ENCODE data around the gene SLC43A1. TPM values are rescaled to one million over a fixed set of nuclear protein-coding genes. Genes with fewer than 3 reads are reported as not detected.

Gene SLC43A1
- total RNA-seq (10 to 100 TPM; 19.1 to 32.4 (median 27.4) TPM), polyA plus RNA-seq (10 to 100 TPM in 1 of 3 donors, 1 to 10 TPM in 1, under 1 TPM in 1; 0.92 to 14.3 (median 5.4) TPM)

- DNase-seq: peak; percentile 86
- WGBS, 2 donors: 0% methylated on average over 66 of the region's 66 CpGs
- intact Hi-C loops (cut with DNase I): loop anchor here (2.0 kb wide), 1 partner anchor 15 kb away; no protein-coding TSS in a partner anchor
- TF ChIP-seq CTCF (IDR thresholded peaks at IDR 0.05) (no peak), POLR2AphosphoS5 (IDR thresholded peaks at IDR 0.05) (peak; percentile 15 to 64 (median 49)), EP300 (IDR thresholded peaks at IDR 0.05) (no peak), POLR2A (IDR thresholded peaks at IDR 0.05) (peak in 1 of 2 donors; percentile 10)
- H3K9me3 ChIP-seq: no peaks in the 10 kb centered on the region
- H3K4me3 ChIP-seq: peak within 1 kb of the TSS; percentile 65 to 82 (median 75)
- no peaks in the 10 kb centered on the region for H3K27me3 ChIP-seq
- peaks cover 0 to 18% (median 17%) of the 10 kb centered on the region in 4 donors for H3K4me1 ChIP-seq
- no peaks in the 10 kb centered on the region for H3K36me3 ChIP-seq
- H3K27ac ChIP-seq: peak within 1 kb of the TSS; percentile 68 to 79 (median 76)
Measured at GRCh38 chr11:57515332-57516060, at the start of gene SLC43A1. SLC43A1 (minus strand) TSS chr11:57515702; CDS start chr11:57514111, 1,591 bp downstream.

DNA sequence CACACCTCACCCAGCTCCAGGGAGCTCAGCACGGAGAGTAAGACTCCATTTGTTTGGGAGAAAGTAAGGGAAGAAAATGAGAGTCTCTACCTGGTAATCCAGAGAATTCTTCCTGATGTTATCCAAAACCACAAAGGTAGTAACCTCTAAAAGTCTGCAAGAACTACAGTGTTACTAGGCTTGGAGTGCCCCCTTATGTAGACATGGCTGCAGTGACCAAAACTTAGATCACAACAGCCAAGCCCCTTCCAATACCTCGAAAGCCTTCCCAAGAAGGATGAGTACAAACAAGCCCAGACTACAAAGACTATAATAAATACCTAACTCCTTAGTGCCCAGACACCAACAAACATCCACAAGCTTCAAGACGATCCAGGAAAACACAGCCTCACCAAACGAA is 47.1 kb upstream of the SLC43A1 start:
- H3K27me3 ChIP-seq: no peaks in the 10 kb centered on the region
- intact Hi-C loops (cut with DNase I): loop anchor here (10.0 kb wide), 1 partner anchor 242 kb away; no protein-coding TSS in a partner anchor
- peaks cover 0 to 15% (median 12%) of the 10 kb centered on the region in 4 donors for H3K4me1 ChIP-seq
- 83 to 87% methylated on average over 4 of the region's 4 CpGs for WGBS, 2 donors
- no peak overlapping the region for H3K4me3 ChIP-seq
- peaks cover 0 to 28% (median 12%) of the 10 kb centered on the region in 4 donors for H3K36me3 ChIP-seq
- no peaks in the 10 kb centered on the region for H3K9me3 ChIP-seq
- no peak overlapping the region for H3K27ac ChIP-seq
- no peak for DNase-seq
- no peak for TF ChIP-seq CTCF (IDR thresholded peaks at IDR 0.05)

GRCh38 chr11:57560146-57560545 is 44.6 kb upstream of the SLC43A1 start:
- H3K27me3 ChIP-seq: no peaks in the 10 kb centered on the region
- DNase-seq: no peak
- no peak overlapping the region for H3K27ac ChIP-seq
- whole genome bisulfite sequencing, 2 donors: 75 to 93% methylated on average over 4 of the region's 4 CpGs
- no peaks in the 10 kb centered on the region for H3K9me3 ChIP-seq
- intact Hi-C loops (cut with DNase I): loop anchor here (10.0 kb wide), 1 partner anchor 245 kb away; no protein-coding TSS in a partner anchor
- no peak overlapping the region for H3K4me3 ChIP-seq
- no peak for TF ChIP-seq POLR2A (IDR thresholded peaks at IDR 0.05)
- no peak for TF ChIP-seq CTCF (IDR thresholded peaks at IDR 0.05)
- no peak for TF ChIP-seq EP300 (IDR thresholded peaks at IDR 0.05)
- no peak for TF ChIP-seq POLR2AphosphoS5 (IDR thresholded peaks at IDR 0.05)
- H3K36me3 ChIP-seq: peaks cover 0 to 51% (median 16%) of the 10 kb centered on the region in 4 donors
- no peaks in the 10 kb centered on the region for H3K4me1 ChIP-seq

- TF ChIP-seq CTCF (IDR thresholded peaks at IDR 0.05) (no peak), EP300 (IDR thresholded peaks at IDR 0.05) (no peak), POLR2A (IDR thresholded peaks at IDR 0.05) (no peak), POLR2AphosphoS5 (IDR thresholded peaks at IDR 0.05) (no peak)
- Histone ChIP-seq H3K27ac (no peak overlapping the region), H3K4me1 (no peaks in the 10 kb centered on the region), H3K36me3 (peaks cover 21 to 92% (median 45%) of the 10 kb centered on the region in 4 donors), H3K4me3 (no peak overlapping the region), H3K27me3 (no peaks in the 10 kb centered on the region), H3K9me3 (no peaks in the 10 kb centered on the region)
- 86 to 91% methylated on average over 8 of the region's 8 CpGs for WGBS, 2 donors
- intact Hi-C loops (cut with DNase I): no loop called here
- no peak for DNase-seq
Measured at GRCh38 chr11:57556041-57556440, 40.5 kb upstream of the SLC43A1 start.

All from sigmoid colon (tissue), 7 donors.